GM18861 (cell line): Measurements from ENCODE around the gene ARFGAP1.
"Not testable (repeated sequence)": the region's sequence is repeated elsewhere in the genome, so short reads cannot be mapped to it uniquely, and the experiment has no call there.

Experiments
- ATAC-seq: cut with Tn5 transposase; IDR thresholded peaks from one replicate; pipeline ENCODE4 v1.9.1; 2021; ENCODE audit not compliant: unreplicated experiment

ARFGAP1 gene

GRCh38 chr20:63290136-63290676 lies 17.6 kb downstream of the ARFGAP1 start:
- no peak for ATAC-seq

- no peak for ATAC-seq
Observed at GRCh38 chr20:63290677-63291472, 18.3 kb downstream of the ARFGAP1 start.

GRCh38 chr20:63291811-63292210 lies 19.2 kb downstream of the ARFGAP1 start:
- ATAC-seq: no peak

DNA sequence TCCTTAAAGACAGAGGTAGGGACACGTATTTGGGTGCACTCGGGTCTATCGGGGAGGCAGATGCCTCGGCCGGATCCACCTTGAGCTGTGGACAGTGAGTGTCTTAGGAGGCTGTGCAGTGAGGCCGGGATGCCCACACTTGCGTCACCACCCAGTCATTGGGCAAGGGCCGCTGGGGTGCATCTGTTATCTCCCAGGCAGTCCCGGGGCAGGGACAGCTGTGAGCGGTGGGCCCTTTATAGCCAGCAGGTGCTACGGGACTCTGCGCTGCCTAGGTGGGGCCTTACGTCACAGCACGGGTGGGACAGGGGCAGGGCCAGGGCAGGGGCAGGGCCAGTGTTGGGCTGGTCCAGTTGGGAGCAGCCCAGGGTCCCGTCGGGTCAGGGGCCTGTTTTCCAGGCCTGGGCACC lies 19.7 kb downstream of the ARFGAP1 start:
- ATAC-seq: no peak

- ATAC-seq: no peak
Observed at GRCh38 chr20:63292904-63293303, 20.3 kb downstream of the ARFGAP1 start, which contains the start of gene COL20A1. TSS of gene COL20A1 (plus strand) at chr20:63293186. CDS start at chr20:63295108, 1,922 bp downstream.

- ATAC-seq: no peak
Observed at GRCh38 chr20:63293456-63293855, 20.8 kb downstream of the ARFGAP1 start.

DNA sequence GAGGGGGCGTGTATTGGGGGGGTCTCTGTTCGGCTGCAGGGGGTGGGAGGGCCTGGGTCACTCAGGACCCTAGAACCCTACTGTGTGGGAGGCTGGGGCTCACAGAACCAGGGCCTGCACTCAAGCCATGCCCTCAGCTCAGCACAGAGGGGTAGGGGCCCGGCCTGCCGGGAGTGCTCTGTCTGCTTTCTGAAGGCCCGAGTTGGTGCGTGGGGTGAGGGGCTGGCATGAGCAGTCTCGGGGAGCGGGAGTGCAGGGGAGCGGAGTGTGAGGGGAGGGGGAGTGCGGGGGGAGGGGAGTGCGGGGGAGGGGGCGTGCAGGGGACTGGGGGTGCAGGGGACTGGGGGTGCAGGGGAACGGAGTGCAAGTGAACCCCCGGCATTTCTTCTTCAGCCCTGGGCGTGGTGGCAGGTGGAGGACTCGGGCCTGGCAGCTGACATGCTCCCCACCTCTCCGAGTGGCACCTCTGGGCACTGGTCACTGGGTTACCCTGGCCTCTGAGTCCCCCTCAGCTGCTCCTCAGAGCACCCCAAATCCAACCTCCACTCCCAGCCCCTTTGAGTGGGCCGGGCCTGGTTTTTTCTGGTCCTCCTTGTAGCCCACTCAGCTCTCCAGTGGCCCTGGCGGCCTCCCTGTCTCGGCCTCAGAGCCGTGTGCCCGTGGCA lies 21.4 kb downstream of the ARFGAP1 start:
- no peak for ATAC-seq

DNA sequence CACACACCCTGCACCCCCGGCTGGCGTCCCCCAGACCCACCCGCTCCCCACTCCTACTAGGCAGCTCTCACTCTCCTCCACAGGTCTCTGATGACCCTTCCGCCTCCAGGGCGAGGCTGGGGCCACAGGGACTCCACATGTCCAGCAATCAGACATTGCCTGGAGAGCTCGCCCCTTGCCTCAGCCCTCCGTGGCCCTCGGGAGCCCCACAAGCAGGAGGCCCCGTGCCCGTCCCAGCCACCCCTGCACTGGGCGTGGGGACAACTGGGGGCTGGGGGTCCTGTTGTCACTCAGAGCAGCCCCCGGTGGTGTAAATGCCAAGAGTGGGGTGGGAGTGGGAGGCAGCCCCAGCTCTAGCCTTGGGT lies 21.9 kb downstream of the ARFGAP1 start:
- no peak for ATAC-seq

GRCh38 chr20:63295018-63295417 lies 22.4 kb downstream of the ARFGAP1 start:
- no peak for ATAC-seq

DNA sequence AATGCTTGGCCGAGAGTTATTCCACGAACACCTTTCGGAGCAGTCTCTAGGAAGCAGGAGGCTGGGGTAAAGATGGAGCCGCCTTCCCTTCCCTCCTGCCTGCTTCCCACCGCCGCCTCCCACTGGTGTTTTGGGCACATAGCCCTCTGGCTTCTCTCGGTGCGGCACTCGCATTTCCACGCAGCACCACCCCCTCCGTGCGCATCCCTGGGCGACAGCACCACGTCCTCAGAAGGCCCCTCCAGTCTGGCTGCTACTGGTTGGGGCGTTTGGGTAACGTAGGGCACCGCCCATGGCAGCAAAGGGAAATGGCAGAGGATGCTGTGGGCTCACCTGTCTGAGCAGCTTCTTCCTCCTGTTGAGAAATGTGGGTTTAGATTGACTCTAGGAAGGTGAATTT lies 22.8 kb downstream of the ARFGAP1 start:
- ATAC-seq: no peak

GRCh38 chr20:63295846-63296245 lies 23.2 kb downstream of the ARFGAP1 start:
- no peak for ATAC-seq

- ATAC-seq: no peak
Observed at GRCh38 chr20:63296531-63297299, 24.1 kb downstream of the ARFGAP1 start.

- no peak for ATAC-seq
Observed at GRCh38 chr20:63297371-63297781, 24.8 kb downstream of the ARFGAP1 start.

GRCh38 chr20:63297796-63298572 lies 25.4 kb downstream of the ARFGAP1 start:
- no peak for ATAC-seq

DNA sequence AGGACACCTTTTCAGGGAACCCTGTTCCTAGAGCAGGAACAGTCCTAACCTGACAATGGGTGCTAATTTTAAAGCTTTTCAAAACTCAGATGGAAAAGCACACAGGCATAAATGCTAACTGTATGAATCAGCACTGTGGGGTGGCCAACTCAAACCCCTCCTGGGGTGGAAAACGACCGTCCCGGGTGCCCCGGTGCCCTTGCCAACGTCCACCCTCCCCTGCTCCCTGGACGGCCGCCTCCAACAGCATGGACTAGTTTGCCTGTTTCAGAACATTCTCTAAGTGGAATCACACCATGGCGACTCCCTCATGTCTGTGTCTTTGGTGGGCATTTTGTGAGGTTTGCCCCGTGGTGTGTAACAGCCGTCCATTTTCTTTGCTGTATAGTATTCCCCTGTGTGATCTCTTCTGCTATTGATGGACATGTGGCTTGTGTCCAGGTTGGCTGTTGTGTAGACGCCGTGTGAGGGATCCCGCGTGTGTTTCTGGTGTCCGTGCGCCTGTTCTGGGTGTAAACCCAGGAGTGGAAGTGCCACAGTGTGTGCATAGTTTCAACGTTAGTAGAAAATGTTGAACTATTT lies 26.2 kb downstream of the ARFGAP1 start:
- no peak for ATAC-seq

DNA sequence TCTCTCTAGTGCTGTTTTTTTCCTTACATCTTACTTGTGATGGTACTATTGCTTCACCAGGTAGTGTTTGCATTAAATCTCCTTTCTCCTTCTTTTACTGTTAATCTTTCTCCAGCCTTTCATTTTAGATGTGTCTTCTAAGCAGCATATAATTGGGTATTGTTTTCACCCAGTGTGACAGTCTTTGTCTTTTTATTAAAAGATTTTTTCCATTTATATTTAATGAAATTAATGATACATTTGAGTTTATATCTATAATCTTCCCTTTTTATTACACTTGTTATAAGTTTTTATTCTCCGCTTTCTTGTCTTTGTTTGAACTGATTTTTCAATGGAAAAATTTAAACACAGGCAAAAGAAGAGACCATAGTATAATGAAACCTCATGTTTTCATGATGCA lies 29.1 kb downstream of the ARFGAP1 start:
- ATAC-seq: no peak

GRCh38 chr20:63303095-63303666 lies 30.6 kb downstream of the ARFGAP1 start:
- no peak for ATAC-seq

DNA sequence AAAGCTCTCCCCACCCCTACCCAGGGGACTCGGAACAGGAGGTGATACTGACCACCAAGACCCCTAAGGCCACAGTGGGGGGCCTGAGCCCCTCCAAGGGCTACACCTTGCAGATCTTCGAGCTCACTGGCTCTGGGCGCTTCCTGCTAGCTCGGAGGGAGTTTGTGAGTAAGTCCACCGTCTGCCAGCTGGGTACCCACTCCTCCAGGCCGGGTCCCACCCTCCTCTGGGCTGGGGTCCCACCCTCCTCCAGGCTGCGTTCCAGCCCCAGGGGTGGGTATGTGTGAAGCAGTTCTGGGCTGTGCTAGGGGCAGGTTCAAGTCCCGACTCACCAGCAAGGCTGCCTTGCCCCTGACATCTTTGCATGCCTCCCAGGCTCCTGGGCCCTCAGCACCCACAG lies 32.8 kb downstream of the ARFGAP1 start:
- no peak for ATAC-seq

DNA sequence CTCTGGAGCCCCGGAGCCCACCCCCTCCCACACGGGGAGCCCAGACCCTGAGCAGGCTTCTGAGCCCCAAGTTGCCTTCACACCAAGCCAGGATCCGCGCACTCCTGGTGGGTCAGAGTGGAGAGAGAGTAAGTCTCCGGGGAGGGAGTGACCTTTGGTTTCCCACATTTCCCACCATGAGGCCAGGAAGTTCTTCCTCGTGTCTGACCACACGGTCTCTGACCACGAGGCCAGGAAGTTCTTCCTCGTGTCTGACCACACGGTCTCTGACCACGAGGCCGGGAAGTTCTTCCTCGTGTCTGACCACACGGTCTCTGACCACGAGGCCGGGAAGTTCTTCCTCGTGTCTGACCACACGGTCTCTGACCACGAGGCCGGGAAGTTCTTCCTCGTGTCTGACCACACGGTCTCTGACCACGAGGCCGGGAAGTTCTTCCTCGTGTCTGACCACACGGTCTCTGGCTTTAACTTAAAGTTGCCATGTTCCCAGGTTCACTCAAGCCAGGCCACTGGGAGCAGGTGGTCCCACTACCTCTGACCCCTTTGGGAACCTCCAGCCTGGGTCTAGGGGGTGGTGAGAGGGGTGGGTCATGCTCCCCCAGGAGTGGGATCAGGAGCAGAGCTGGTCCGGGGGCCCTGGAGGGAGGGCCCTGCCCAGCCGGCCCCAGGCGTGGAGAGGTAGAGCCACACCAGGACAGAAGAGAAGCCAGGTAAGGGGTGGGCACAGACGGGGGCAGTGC lies 33.5 kb downstream of the ARFGAP1 start:
- ATAC-seq: not testable (repeated sequence)
